Tongue (tissue), 2 donors: ENCODE data around the gene STARD7. TPM values are rescaled to one million over a fixed set of nuclear protein-coding genes. Genes with fewer than 3 reads are reported as not detected.

Source experiments
- DNase-seq: peaks from one replicate; pipeline ENCODE4 v3.0.0-alpha.2; 2015
- total RNA-seq: library from RNA; depleted of rRNA; stranded (reverse); fragments of >200 nt; gene quantifications from one replicate; pipeline ENCODE4 v1.2.3, GENCODE V29; 2014

STARD7 gene
- total RNA-seq, 1 donor from 2014 or later, result 242 TPM

DNA sequence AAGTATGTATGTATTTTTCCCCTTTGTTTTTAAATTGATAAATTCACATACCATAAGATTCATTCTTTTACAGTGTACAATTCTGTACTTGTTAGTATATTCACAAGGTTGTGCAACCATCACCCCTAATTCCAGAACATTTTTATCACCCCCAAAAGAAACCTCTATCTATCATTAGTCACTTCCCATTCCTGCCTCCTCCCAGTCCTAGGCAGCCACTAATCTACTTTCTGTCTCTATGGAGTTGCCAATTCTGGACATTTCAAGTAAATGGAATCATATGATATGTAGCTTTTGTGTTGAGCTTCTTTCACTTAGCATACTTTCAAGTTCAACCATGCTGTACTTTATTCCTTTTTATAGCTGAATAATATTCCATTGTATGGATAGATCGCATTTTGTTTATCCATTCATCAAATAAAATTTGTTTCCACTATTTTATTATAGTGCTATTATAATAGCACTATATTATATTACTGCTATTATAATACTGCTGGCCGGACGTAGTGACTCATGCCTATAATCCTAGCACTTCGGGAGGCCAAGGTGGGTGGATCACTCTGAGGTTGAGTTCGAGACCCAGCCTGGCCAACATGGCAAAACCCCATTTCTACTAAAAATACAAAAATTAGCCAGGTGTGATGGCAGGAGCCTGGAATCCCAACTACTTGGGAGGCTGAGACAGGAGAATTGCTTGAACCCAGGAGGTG, 10.9 kb downstream of the STARD7 start:
- no peak for DNase-seq

DNA sequence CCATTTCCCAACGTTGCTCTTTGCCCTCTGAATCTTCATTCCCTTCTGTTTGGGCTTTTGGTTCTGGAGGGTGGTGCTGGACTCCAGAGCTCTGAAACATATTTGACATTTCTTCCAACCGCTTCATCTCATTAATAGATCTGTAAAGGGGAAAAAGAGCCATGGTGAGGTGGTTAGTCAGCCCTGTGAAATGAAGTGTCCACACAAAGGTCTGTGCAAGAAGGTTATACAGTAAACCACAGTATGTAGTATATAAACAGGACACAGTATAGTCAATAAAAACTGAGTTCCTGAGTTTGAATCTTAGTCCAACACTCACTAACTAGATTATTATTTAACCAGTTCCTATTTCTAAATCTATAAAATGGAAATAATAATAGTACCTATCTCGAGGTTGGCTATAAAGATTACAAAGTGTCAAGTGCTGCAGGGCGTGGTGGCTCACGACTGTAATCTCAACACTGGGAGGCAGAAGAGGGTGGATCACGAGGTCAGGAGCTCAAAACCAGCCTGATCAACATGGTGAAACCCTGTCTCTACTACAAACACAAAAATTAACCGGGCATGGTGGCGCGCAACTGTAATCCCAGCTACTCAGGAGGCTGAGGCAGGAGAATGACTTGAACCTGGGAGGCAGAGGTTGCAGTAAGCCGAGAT, 13.1 kb downstream of the STARD7 start:
- DNase-seq, result no peak

DNA sequence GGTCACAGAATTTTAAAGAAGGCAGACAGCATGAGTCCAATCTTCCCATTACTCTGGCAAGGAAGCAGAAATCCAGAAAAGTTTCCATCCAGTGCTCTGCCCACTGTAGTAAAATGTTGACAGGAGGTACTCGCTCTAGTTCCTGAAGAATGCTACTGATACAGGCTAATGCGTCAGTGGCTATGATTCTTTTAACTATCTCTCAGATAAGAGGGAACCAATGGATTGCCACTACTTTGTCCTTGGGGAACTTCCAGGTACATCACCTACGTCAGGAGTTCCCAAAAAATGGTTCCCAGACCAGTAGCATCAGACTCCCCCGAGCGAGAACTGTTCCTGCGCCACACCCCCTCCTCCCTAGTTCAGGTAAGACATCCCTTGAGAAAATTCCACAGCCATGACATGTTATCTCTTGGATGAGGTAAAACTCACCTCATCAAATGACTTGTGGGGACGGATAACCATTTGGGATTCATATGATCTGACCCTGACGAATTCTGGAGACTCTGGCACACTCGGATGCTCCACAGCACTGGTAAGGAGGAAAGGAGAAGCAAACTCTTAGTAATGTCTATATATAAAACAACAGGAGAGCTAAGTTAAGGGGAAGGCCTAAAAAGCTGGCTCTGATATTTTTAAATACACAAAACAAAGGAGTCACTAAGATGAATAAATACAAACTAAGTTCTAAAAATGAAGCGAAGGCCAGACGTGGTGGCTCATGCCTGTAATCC, 16.5 kb downstream of the STARD7 start:
- DNase-seq, result no peak

DNA sequence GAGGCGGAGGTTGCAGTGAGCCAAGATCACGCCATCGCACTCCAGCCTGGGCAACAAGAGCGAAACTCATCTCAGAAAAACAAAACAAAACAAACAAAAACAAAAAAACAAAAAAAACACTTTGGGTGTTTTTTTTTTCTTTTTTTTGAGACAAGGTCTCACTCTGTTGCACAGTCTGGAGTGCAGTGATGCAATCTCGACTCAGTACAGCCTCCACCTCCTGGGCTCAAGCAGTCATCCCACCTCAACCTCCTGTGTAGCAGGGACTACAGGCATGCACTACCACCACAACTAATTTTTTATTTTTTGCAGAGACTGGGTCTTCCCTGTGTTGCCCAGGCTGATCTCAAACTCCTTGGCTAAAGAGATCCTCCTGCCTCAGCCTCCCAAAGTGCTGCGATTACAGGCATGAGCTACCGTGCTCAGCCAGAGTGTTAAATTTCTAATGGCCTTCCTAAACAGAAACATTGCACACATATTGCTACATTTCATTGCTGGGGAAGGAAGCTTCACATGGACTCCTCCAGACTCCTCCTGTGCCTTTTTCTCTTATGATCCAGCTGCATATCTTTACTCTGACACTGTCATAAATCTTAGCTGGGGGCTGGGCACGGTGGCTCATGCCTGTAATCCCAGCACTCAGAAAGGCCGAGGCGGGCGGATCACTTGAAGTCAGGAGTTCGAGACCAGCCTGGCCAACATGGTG, 19.7 kb downstream of the STARD7 start:
- no peak for DNase-seq

DNA sequence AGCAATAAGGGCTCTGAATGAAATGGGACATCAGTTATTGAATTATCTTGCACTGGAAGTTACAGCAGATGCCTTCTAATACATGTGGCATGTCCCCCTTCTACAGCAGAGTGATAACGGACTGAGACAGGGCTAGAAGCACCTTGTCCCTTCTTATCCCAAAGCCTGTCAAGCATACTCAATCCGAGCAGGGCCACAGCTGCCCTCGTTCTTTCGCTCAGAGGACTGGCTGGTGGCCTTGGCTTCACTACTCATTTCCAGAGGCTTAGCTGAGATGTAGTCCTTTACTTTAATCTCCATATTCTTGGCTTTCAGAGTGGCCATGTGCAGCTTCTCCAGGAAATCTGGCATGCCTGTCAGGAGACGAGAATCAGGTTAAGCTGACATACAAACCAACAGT, 22.1 kb downstream of the STARD7 start:
- no peak for DNase-seq

DNA sequence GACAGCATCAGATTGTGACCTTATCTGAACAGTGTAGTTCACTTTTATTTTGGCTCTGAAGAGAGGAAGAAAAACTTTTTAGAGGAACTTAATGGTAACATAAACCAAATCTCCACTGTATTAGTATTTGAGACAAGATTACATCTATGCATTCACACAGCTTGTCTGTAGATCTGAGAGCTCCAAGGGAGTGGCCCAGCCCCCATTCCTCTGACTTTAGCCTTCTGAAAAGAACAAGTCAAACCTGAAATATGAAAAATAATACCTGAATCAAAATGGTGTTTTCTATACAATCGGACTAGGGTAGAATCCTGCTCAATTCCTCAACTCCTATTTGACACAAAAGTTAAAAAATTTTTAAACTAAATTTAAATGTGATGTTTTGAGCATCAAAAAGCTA, 23.1 kb downstream of the STARD7 start:
- no peak for DNase-seq

DNA sequence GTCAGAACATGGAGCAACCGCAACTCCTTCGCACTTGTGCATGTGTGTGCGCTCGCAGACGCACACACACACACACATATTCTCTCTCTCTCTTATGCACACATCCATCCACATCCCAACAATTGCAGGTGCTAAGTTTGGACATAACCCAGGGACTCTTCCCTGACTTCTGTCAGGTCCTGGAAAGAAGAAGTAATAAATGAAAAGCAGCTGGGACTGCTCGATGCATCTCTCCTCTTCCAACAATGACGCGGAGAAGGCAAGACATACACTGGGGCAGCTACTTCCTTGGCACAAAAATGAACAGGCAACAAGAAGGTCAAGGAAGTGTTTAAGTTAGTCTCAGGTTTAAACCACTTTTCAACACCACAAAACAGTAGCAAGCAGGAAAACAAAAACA, 23.6 kb downstream of the STARD7 start:
- DNase-seq, result peak; percentile 66

DNA sequence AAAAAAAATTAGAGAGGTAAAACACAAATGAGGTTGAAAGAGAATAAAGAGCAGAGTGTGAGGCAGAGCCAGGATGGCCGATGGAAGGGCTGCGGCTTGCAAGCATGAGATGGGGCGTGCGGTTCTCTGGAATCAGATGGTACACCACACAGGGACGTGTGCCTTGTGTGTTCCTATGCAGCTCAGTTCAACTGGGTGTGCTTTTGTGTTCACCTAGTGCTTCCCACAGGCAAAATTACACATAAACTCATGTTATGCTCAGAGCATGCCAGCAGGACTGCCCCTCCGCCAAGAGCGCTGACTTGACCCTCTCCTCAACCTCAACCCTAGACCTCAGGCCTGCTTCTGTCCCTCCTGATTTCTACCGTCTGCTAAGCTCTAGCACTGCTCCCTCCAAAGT, 24.4 kb downstream of the STARD7 start:
- no peak for DNase-seq

DNA sequence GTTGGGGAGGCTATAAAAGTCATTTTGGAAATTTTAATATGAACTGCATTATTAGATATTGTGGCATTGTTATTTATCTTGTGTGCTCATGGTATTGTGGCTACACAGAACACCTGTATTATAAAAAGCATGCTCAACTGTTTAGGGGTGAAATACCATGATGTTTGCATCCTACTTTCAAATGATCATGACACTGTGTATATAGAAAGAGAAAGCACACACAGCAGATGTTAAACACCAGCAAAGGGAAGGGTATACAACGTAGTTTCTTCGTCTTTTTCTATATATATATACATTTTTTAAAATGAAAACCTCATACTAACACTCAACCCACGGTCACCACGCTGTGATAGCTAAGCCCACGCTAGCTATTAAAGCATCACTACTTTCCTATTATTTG, 27.1 kb downstream of the STARD7 start:
- no peak for DNase-seq

DNA sequence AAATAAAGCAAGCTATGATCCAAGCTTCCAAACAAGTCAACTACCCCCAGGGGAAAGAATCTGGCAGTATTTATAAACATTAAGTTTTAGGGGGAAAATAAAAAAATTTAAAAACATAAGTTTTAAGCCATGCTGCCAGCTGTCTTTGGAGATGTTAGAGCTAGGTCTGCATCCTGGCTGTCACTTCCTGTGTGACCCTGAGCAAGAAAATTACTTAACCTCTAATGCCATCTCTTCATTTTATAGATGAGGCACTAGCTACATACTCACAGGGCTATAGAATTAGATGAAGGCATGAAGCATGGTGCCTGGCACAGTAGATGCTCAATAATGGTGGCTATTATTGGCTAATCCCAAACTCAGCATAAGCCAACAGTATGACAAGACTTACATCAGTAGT, 28.1 kb downstream of the STARD7 start:
- DNase-seq, result no peak

DNA sequence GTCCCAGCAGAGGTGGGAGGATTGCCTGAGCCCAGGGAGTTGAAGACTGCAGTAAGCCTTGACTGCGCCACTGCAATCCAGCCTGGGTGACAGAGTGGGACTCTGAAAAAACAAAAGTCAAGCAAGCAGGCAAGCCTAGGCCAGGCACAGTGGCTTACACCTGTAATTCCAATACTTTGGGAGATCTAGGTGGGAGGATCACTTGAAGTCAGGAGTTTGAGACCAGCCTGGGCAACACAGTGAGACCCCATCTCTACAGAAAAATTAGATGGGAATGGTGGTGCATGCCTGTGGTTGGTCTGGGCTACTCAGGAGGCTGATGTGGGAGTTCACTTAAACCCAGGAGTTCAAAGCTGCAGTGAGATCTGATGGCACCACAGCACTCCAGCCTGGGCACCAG, 28.6 kb downstream of the STARD7 start:
- DNase-seq, result no peak

DNA sequence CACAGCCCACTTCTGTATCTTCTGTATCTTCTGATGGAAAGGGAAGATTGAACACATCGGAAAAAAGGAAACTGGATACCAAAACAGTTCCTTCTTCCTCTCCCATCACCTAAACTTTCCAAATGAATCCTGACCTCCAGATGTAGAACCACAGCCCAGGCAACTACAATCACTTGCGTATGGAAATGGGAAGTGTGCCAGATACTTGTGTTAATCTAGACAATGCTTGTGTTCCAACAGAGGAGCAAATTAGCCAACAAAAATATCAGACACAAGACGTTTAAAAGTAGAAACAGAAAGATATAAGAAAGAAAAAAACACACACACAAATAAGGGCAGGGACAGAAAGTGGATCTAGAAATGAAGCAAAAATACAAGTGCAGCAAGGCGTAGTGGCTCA, 32.0 kb downstream of the STARD7 start:
- no peak for DNase-seq

DNA sequence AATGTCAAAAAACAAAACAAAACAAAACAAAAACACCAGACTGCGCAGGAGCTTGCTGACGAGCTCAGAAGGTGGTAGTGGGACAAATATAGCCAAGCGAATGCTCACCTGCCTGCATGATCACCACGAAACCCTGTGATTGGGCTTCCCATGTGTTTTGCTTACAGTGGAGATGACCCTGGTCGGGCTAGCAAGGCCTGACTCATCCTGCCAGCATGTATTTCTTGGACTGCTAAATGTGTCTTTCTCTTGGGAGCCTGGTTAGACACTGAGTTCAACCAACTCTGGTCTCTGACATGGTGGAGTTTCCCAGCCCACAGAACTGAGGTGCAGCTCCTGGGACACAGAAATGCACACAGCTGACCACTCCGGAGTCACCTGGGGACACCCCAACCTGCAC, 32.7 kb downstream of the STARD7 start:
- DNase-seq, result no peak

DNA sequence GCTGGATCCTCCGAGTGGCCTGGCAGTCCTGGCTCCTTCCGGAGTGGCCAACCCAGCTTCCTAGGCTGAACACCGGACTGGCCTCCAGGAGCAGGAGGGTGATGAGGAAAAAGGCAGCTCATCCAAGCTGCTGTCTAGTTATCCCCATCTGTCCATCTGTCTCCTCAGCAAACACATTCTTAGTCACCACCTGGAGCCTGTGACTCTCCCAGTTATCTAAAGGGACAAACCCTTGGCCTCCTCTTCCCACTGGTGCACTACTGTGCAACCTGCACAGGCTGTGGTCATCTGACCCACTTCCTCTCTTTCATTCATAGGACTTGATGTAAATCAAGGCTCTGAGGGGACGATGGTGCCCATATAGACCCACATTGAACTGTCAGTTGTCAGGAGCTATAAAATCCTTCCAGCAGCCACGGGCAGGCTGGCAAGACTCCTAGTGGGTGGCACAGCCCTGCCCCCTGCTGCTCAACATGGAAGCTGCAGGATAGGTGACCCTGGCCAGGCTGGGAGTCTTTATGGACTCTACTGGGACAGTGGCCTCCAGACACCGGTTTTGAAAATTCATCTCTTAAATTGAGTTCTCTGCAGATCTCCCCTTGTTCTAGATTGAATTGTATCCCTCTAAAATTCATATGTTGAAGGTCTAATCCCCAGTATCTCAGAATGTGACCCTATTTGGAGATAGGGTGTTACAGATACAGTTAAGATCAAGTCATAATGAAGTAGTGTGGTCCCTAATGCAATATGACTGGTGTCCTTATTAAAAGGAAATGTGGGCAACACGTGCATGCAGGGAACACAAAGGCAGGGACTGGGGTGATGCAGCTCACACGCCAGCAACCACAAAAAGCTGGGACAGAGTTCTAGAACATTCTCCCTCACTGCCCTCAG, 34.1 kb downstream of the STARD7 start:
- peak; percentile 82 for DNase-seq

DNA sequence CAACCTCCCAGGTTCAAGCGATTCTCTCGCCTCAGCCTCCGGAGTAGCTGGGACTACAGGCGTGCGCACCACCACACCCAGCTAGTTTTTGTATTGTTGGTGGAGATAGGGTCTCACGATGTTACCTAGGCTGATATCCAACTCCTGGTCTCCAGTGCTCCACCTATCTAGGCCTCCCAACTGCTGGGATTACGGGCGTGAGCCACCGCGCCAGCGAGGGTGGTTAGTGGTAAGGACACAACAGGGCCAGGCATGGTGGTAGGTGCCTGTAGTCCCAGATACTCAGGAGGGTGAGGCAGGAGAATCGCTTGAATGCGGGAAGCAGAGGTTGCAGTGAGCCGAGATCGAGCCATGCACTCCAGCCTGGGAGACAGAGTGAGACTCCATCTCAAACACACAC, 36.8 kb downstream of the STARD7 start:
- no peak for DNase-seq

DNA sequence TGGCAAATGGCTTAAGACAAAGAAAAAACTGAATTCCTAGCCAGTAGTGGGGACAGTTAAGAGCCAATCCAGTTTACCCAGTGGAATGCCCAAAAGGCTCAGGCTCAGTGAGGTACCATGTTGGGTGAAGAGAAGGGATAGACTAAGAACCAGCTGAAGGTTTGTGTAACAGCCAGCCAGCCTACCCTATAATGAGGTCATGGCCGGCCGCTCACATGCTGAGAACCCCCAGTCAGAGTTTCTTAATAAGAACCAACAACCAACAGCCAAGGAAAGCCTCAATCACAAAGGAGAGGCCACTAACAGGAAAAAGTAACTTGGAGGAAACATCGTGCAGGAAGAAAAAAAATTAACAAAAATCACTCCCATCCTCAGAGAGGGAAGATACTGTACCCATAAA, 38.0 kb downstream of the STARD7 start:
- DNase-seq, result no peak

DNA sequence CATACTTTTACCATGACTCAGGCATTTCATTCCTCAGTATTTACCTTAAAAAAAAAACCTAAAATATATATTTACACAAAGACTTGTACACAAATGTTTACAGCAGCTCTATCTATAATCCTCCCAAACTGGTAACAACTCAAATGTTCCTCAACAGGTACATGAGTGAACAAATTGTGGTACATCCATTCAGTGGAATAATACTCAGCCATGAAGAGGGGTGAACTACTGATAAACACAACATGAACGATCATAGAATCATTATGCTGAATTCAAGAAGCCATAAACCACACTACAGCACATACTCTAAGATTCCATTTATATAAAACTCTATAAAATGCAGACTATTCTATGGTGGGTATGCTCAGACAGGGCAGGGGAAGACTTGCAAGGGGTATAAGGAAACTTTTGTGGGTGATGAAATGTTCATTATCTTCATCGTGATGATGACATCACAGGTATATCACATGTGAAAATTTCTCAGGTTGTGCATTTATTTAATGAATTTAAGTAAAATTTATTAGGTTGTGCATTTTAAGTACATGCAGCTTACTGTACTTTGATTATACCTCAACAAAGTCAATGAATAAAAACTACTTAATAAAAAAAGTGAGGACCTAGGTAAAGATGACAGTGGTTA, 38.6 kb downstream of the STARD7 start:
- DNase-seq, result no peak

DNA sequence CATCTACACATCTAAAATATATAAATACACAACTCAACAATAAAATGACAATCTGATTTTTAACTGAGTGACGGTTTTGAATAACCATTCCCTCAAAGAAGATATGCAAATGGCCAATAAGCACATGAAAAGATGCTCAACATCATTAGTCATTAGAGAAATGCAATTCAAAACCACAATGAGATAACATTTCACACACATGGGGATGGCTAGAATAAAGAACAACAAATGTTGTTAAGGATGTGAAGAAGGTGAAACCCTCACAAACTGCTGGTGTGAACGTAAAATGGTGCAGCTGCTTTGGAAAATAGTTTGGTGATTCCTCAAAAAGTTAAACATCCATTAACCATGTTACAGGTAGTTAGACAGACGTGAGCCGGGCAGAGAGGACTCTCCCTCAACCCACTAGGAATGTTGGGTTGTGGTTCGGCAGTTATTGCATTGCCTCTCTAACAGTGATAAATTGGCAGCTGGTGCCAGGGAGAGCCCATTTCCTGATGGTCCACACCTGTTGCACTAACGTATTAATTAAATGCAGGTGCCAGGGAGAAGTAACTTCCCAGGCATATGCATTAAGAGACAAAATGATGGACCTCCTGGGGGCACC, 41.1 kb downstream of the STARD7 start:
- DNase-seq, result no peak

DNA sequence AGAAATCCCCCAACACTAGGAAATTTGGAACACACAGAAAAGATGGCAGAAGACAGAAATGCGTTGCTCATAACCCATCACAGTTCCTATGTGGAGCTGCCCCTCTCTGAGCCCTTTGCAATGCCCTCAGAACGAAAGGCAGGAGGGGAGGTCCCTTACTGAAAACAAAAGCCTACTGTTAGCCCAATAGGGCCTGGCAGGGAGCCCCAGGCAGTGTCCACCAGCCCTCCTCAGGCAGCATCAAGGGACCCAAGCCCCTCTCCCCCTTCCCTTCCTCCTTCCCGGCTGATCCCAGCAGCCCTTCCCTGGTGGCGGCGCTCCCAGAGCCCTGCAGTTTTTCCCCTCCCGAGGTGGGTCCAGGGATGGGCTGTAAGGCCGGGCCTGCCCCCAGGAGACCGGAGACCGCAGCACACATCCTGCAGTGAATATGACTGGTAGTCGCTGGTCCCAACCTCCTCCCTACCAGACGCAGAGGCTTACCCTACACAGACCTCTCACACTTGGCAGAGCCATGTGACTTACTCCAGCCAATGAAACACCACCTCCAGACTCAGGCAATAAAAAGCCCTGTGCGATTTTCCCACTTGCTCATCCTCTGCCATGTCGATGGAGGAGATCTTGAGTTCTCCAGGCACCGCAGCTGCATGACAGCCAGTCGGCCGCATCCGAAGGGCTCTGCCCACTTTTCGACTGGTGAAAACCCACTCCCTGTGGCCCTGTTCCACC, 44.0 kb downstream of the STARD7 start:
- no peak for DNase-seq

DNA sequence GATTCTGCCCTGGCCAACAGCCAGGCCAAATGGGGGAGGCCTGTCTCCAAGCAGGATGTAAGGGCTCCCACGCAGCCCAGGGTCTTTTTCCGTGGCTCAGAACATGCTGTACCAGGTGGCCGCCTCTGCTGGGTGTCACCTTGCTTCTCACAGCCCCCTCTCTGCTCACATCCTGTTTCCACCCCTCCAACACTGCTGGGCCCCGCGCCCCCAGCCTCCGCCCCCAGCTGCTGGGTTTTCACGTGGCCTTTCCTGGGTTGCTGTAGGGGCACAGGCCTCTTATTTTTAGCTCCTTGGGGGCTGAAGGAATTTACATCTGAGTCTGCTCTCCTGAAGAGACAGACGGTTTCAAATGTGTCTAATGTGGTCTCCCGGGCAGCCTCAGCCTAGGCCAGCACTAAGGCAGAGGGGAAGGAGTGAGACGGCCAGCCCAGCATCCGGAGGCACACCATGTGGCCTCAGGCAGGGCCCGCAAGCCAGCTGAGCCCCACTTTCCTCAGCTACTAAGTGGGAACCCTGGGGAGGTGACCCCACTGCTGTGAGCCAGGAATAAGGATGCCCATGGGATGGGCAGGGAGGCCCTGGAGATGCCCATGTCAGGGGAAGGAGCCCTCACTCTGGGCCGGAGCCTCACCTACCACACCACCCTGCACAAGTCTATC, 44.7 kb downstream of the STARD7 start:
- DNase-seq, result peak; percentile 66
